H1 (cell line): ENCODE measurements around the gene S1PR1.

Experiments
- CTCF ChIP-seq, 3 experiments: IDR thresholded peaks; 1 replicate in 2 of 3; 2 replicates in 1 of 3; pipeline versions ENCODE4 v1.5.1 to v1.6.1; 2011; ENCODE audit warnings: low read length in 3 of 3, mild to moderate bottlenecking in 3 of 3, inconsistent platforms in 2 of 3, low read depth in 1 of 3, moderate library complexity in 1 of 3; ENCODE audit not compliant: insufficient read depth in 1 of 3; ENCODE audit errors: control extremely low read depth in 1 of 3
- EP300 ChIP-seq, 2 experiments: IDR thresholded peaks; 1 replicate in 1 of 2; 2 replicates in 1 of 2; pipeline ENCODE4 v1.6.1; 2011 to 2012; ENCODE audit warnings: low read depth in 2 of 2, low read length in 2 of 2, mild to moderate bottlenecking in 2 of 2, borderline replicate concordance in 1 of 2, inconsistent platforms in 1 of 2, moderate library complexity in 1 of 2
- EZH2 ChIP-seq: fragments of 200-600 bp; sonication (generic); IDR thresholded peaks from 2 replicates; pipeline ENCODE4 v1.7.1; 2012; ENCODE audit warnings: low read depth, mild to moderate bottlenecking, moderate library complexity, low read length, inconsistent platforms; ENCODE audit not compliant: severe bottlenecking
- MAX ChIP-seq: IDR thresholded peaks from 2 replicates; pipeline ENCODE4 v1.6.1; 2012; ENCODE audit warnings: inconsistent platforms
- POLR2A ChIP-seq, 2 experiments: IDR thresholded peaks; 1 replicate in 1 of 2; 2 replicates in 1 of 2; pipeline ENCODE4 v1.6.1; 2011; ENCODE audit warnings: low read depth in 2 of 2, low read length in 2 of 2, mild to moderate bottlenecking in 2 of 2; ENCODE audit errors: control extremely low read depth in 1 of 2
- TAF1 ChIP-seq: IDR thresholded peaks from 2 replicates; pipeline ENCODE4 v1.6.1; 2011; ENCODE audit warnings: mild to moderate bottlenecking, low read depth, low read length

GRCh38 chr1:101217148-101217547, 19.7 kb upstream of the S1PR1 start:
- no peak for TF ChIP-seq TAF1
- TF ChIP-seq EZH2, result no peak
- TF ChIP-seq POLR2A (IDR thresholded peaks at IDR 0.05; ENCODE audit: control extremely low read depth in 1 of 2, low read depth in 2 of 2, low read length in 2 of 2), result no peak
- no peak for TF ChIP-seq EP300 (IDR thresholded peaks at IDR 0.05; ENCODE audit: borderline replicate concordance in 1 of 2, low read depth in 2 of 2, low read length in 2 of 2)
- TF ChIP-seq CTCF (IDR thresholded peaks at IDR 0.05; ENCODE audit: control extremely low read depth in 1 of 3, insufficient read depth in 1 of 3, low read depth in 1 of 3, low read length in 3 of 3), result no peak
- no peak for TF ChIP-seq MAX
